ENCODE results near the gene EIF4A3. TPM values are rescaled to one million over a fixed set of nuclear protein-coding genes. Genes with fewer than 3 reads are reported as not detected.
"Not testable (repeated sequence)": the region's sequence is repeated elsewhere in the genome, so short reads cannot be mapped to it uniquely, and the experiment has no call there.

The EIF4A3 gene
- total RNA-seq, 4 donors from 2014 or later = 31.0 to 61.0 (median 39.8) TPM

- intact Hi-C loops (cut with DNase I) = no loop called here
- WGBS = 100% methylated on average over 1 of the region's 16 CpGs
- H3K4me3 ChIP-seq = no peak overlapping the region
- TF ChIP-seq POLR2A (IDR thresholded peaks at IDR 0.05; ENCODE audit: low read depth) = no peak
- no peak for TF ChIP-seq CTCF (IDR thresholded peaks at IDR 0.05)
- no peak for TF ChIP-seq EP300 (IDR thresholded peaks at IDR 0.05)
- TF ChIP-seq POLR2AphosphoS5 (IDR thresholded peaks at IDR 0.05) = no peak
- peaks cover 5 to 8% (median 7%) of the 10 kb centered on the region in 4 donors for H3K4me1 ChIP-seq
- no peak overlapping the region for H3K27ac ChIP-seq (replicated peaks in 1 of 4)
- H3K9me3 ChIP-seq = no peaks in the 10 kb centered on the region
- H3K27me3 ChIP-seq = no peaks in the 10 kb centered on the region
- no peak for DNase-seq (ENCODE audit: extremely low spot score)
- peaks cover 0 to 3% (median 0%) of the 10 kb centered on the region in 4 donors for H3K36me3 ChIP-seq
Observed at GRCh38 chr17:80095844-80096475, 51.0 kb downstream of the EIF4A3 start.

GRCh38 chr17:80095038-80095843 lies 51.7 kb downstream of the EIF4A3 start:
- DNase-seq (ENCODE audit: extremely low spot score) = no peak
- intact Hi-C loops (cut with DNase I) = no loop called here
- H3K9me3 ChIP-seq = no peaks in the 10 kb centered on the region

GRCh38 chr17:80092959-80093358 lies 54.0 kb downstream of the EIF4A3 start:
- peaks cover 0 to 13% (median 4%) of the 10 kb centered on the region in 4 donors for H3K36me3 ChIP-seq
- H3K9me3 ChIP-seq = no peaks in the 10 kb centered on the region
- WGBS = 69% methylated on average over 8 of the region's 8 CpGs
- no peaks in the 10 kb centered on the region for H3K27me3 ChIP-seq
- TF ChIP-seq POLR2AphosphoS5 (IDR thresholded peaks at IDR 0.05) (no peak), EP300 (IDR thresholded peaks at IDR 0.05) (no peak), POLR2A (IDR thresholded peaks at IDR 0.05; ENCODE audit: low read depth) (no peak), CTCF (IDR thresholded peaks at IDR 0.05) (no peak)
- H3K4me1 ChIP-seq = no peaks in the 10 kb centered on the region
- no peak for DNase-seq (ENCODE audit: extremely low spot score)
- intact Hi-C loops (cut with DNase I) = no loop called here
- no peak overlapping the region for H3K4me3 ChIP-seq
- peak overlapping the region in 2 of 4 donors; percentile 26 to 48 for H3K27ac ChIP-seq (replicated peaks in 1 of 4)

More at GRCh38 chr17:80095038-80095843, 51.7 kb downstream of the EIF4A3 start:
- H3K4me3 ChIP-seq = no peak overlapping the region
- peaks cover 0 to under 1% (median under 1%) of the 10 kb centered on the region in 4 donors for H3K4me1 ChIP-seq
- TF ChIP-seq EP300 (IDR thresholded peaks at IDR 0.05) = no peak
- TF ChIP-seq POLR2AphosphoS5 (IDR thresholded peaks at IDR 0.05) = no peak
- no peak for TF ChIP-seq POLR2A (IDR thresholded peaks at IDR 0.05; ENCODE audit: low read depth)
- TF ChIP-seq CTCF (IDR thresholded peaks at IDR 0.05) = no peak
- H3K36me3 ChIP-seq = peaks cover 0 to 3% (median 2%) of the 10 kb centered on the region in 4 donors
- no peaks in the 10 kb centered on the region for H3K27me3 ChIP-seq
- 91% methylated on average over 31 of the region's 37 CpGs for WGBS
- no peak overlapping the region for H3K27ac ChIP-seq (replicated peaks in 1 of 4)

- Histone ChIP-seq H3K9me3 (no peaks in the 10 kb centered on the region), H3K4me1 (no peaks in the 10 kb centered on the region), H3K36me3 (peaks cover 0 to 17% (median 4%) of the 10 kb centered on the region in 4 donors), H3K27me3 (no peaks in the 10 kb centered on the region), H3K4me3 (no peak overlapping the region), H3K27ac (replicated peaks in 1 of 4) (no peak overlapping the region)
- intact Hi-C loops (cut with DNase I) = no loop called here
- no peak for DNase-seq (ENCODE audit: extremely low spot score)
- TF ChIP-seq POLR2AphosphoS5 (IDR thresholded peaks at IDR 0.05) = no peak
- no peak for TF ChIP-seq CTCF (IDR thresholded peaks at IDR 0.05)
- no peak for TF ChIP-seq POLR2A (IDR thresholded peaks at IDR 0.05; ENCODE audit: low read depth)
- TF ChIP-seq EP300 (IDR thresholded peaks at IDR 0.05) = no peak
- 92% methylated on average over 4 of the region's 4 CpGs for WGBS
Observed at GRCh38 chr17:80091376-80091775, 55.6 kb downstream of the EIF4A3 start.

GRCh38 chr17:80090164-80090563 lies 56.8 kb downstream of the EIF4A3 start:
- not testable (repeated sequence) for H3K9me3 ChIP-seq

More at GRCh38 chr17:80090164-80090563, 56.8 kb downstream of the EIF4A3 start:
- H3K27me3 ChIP-seq; H3K4me3 ChIP-seq; DNase-seq (ENCODE audit: extremely low spot score); H3K27ac ChIP-seq (replicated peaks in 1 of 4); intact Hi-C loops (cut with DNase I); H3K4me1 ChIP-seq: not testable (repeated sequence)
- 95% methylated on average over 44 of the region's 44 CpGs for WGBS
- H3K36me3 ChIP-seq = peaks cover 0 to 17% (median 4%) of the 10 kb centered on the region in 4 donors

Data from esophagus muscularis mucosa (tissue), 4 donors.